ENCODE data around the gene SUMF1. TPM values are rescaled to one million over a fixed set of nuclear protein-coding genes. Genes with fewer than 3 reads are reported as not detected.
A peak's percentile ranks its signal among the peaks of the same experiment; 100 is the strongest.

SUMF1 gene
- total and polyA plus RNA-seq, 8 donors = 5.3 to 170 (median 39.9) TPM

- peaks cover 0 to 34% (median 11%) of the 10 kb centered on the region in 4 donors for H3K4me1 ChIP-seq
- no peak for TF ChIP-seq EP300 (IDR thresholded peaks at IDR 0.05)
- no peak for TF ChIP-seq CTCF (IDR thresholded peaks at IDR 0.05)
- no peak for TF ChIP-seq POLR2AphosphoS5 (IDR thresholded peaks at IDR 0.05)
- TF ChIP-seq POLR2A (IDR thresholded peaks at IDR 0.05) = no peak
- DNase-seq = no peak
- peaks cover 0 to 16% (median 10%) of the 10 kb centered on the region in 4 donors for H3K36me3 ChIP-seq
- H3K27me3 ChIP-seq = no peaks in the 10 kb centered on the region
- no peak overlapping the region for H3K27ac ChIP-seq
- no peaks in the 10 kb centered on the region for H3K9me3 ChIP-seq
- 80 to 86% (median 84%) methylated on average over 6 of the region's 6 CpGs for WGBS, 5 donors
- H3K4me3 ChIP-seq = no peak overlapping the region
- intact Hi-C loops (cut with DNase I; ENCODE audit: low total_unique reads) = no loop called here
These were observed 37.3 kb downstream of the SUMF1 start for GRCh38 chr3:4429648-4430350.

GRCh38 chr3:4426782-4427344 is 40.2 kb downstream of the SUMF1 start:
- TF ChIP-seq CTCF (IDR thresholded peaks at IDR 0.05) = no peak
- TF ChIP-seq POLR2A (IDR thresholded peaks at IDR 0.05) = no peak
- no peak for TF ChIP-seq EP300 (IDR thresholded peaks at IDR 0.05)
- no peak for TF ChIP-seq POLR2AphosphoS5 (IDR thresholded peaks at IDR 0.05)
- peak overlapping the region in 1 of 5 donors; percentile 31 for H3K27ac ChIP-seq
- peak in 1 of 2 donors; percentile 87 for DNase-seq
- intact Hi-C loops (cut with DNase I; ENCODE audit: low total_unique reads) = no loop called here
- H3K36me3 ChIP-seq = no peaks in the 10 kb centered on the region
- H3K27me3 ChIP-seq = no peaks in the 10 kb centered on the region
- H3K4me3 ChIP-seq = no peak overlapping the region
- H3K9me3 ChIP-seq = no peaks in the 10 kb centered on the region
- WGBS, 5 donors = 32 to 54% (median 50%) methylated on average over 4 of the region's 4 CpGs
- H3K4me1 ChIP-seq = peaks cover 0 to 34% (median 13%) of the 10 kb centered on the region in 4 donors

- 72 to 86% (median 80%) methylated on average over 3 of the region's 3 CpGs for WGBS, 5 donors
- H3K27ac ChIP-seq = no peak overlapping the region
These were observed 40.7 kb downstream of the SUMF1 start for GRCh38 chr3:4426261-4426781.

More at GRCh38 chr3:4426261-4426781, 40.7 kb downstream of the SUMF1 start:
- Histone ChIP-seq H3K4me3 (no peak overlapping the region), H3K27me3 (no peaks in the 10 kb centered on the region), H3K36me3 (no peaks in the 10 kb centered on the region), H3K9me3 (no peaks in the 10 kb centered on the region), H3K4me1 (peaks cover 4 to 34% (median 15%) of the 10 kb centered on the region in 4 donors)
- intact Hi-C loops (cut with DNase I; ENCODE audit: low total_unique reads) = no loop called here
- DNase-seq = no peak
- TF ChIP-seq CTCF (IDR thresholded peaks at IDR 0.05) = no peak
- TF ChIP-seq POLR2AphosphoS5 (IDR thresholded peaks at IDR 0.05) = no peak
- TF ChIP-seq POLR2A (IDR thresholded peaks at IDR 0.05) = no peak
- TF ChIP-seq EP300 (IDR thresholded peaks at IDR 0.05) = no peak

All from stomach (tissue), 9 donors.